ENCODE results near the gene ATAD3C. TPM values are rescaled to one million over a fixed set of nuclear protein-coding genes. Genes with fewer than 3 reads are reported as not detected.
"Not testable (repeated sequence)": the region's sequence is repeated elsewhere in the genome, so short reads cannot be mapped to it uniquely, and the experiment has no call there.

Gene ATAD3C
- polyA plus RNA-seq, 1 donor (not counting 4 experiments of a cell fraction or from before 2014, with no cell fraction given) = 0.39 TPM

DNA sequence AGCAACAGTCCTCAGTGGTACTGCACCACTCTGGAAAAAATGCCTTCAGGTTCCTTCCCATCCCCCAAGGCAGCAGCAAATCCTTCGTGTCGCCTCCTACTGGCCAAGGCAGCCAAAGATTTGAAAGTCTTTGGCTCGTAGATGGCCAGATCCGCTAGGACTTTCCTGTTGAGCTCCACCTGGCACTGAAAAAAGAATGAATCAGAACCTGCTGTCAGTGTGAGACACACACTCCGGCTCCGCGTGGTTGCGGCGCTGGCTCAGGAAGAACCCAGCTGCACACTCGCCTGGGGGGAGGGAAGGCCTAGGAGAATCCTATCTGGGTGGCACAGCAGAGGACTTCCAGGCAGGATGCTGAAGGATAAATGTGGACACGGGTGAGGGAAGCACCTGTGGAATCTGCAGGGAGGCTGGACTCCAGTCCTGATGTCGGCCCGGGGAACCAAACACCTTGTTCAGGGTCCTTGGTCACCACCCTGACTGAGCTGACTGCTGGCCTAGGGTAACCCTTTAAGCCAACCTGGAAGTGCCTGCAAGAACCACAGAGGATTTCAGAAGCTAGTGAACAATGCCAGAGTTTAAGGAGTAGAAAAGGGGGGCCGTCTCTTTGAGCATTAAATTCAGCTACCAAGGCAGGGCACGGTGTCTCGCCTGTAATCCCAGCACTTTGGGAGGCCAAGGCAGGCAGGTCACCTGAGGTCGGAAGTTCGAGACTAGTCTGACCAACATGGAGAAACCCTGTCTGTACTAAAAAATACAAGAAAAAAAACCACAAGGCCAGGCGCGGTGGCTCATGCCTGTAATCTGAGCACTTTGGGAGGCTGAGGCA lies 47.2 kb upstream of the ATAD3C start:
- Histone ChIP-seq H3K4me1 (ENCODE audit: control insufficient read depth, extremely low read depth, insufficient read depth, low read length) (peaks cover 44% of the 10 kb centered on the region), H3K79me2 (ENCODE audit: control insufficient read depth, insufficient read depth, low read length) (peaks cover 75% of the 10 kb centered on the region), H3K9me1 (ENCODE audit: control insufficient read depth, extremely low read depth, insufficient read depth, low read length) (no peaks in the 10 kb centered on the region), H3K27me3 (ENCODE audit: control insufficient read depth, extremely low read depth, insufficient read depth, low read length) (no peaks in the 10 kb centered on the region), H3K4me3 (ENCODE audit: control insufficient read depth in 2 of 3, extremely low read depth in 1 of 3, insufficient read depth in 2 of 3, low read depth in 1 of 3, low read length in 3 of 3) (no peak overlapping the region), H2AFZ (ENCODE audit: control insufficient read depth, low read length) (no peak overlapping the region), H3K4me2 (ENCODE audit: control insufficient read depth, extremely low read depth, insufficient read depth, low read depth, low read length) (no peak overlapping the region), H3K9ac (ENCODE audit: control insufficient read depth, extremely low read depth, insufficient read depth, low read length) (peak overlapping the region; percentile 22), H3K36me3 (ENCODE audit: control insufficient read depth in 2 of 2, extremely low read depth in 1 of 2, insufficient read depth in 2 of 2, low read length in 2 of 2) (peaks cover 34 to 44% of the 10 kb centered on the region in 2 experiments), H4K20me1 (ENCODE audit: control insufficient read depth, extremely low read depth, insufficient read depth, low read length) (peaks cover 7% of the 10 kb centered on the region), H3K9me3 (ENCODE audit: control insufficient read depth, low read depth, low read length) (no peaks in the 10 kb centered on the region), H3K27ac (ENCODE audit: control insufficient read depth, insufficient read depth, low read length) (peak overlapping the region; percentile 21)
- TF ChIP-seq EZH2 (IDR thresholded peaks at IDR 0.05; ENCODE audit: low read length) = no peak
- TF ChIP-seq, protein P1, sequence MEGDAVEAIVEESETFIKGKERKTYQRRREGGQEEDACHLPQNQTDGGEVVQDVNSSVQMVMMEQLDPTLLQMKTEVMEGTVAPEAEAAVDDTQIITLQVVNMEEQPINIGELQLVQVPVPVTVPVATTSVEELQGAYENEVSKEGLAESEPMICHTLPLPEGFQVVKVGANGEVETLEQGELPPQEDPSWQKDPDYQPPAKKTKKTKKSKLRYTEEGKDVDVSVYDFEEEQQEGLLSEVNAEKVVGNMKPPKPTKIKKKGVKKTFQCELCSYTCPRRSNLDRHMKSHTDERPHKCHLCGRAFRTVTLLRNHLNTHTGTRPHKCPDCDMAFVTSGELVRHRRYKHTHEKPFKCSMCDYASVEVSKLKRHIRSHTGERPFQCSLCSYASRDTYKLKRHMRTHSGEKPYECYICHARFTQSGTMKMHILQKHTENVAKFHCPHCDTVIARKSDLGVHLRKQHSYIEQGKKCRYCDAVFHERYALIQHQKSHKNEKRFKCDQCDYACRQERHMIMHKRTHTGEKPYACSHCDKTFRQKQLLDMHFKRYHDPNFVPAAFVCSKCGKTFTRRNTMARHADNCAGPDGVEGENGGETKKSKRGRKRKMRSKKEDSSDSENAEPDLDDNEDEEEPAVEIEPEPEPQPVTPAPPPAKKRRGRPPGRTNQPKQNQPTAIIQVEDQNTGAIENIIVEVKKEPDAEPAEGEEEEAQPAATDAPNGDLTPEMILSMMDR (optimal IDR thresholded peaks at IDR 0.05 in 1 of 3, IDR thresholded peaks at IDR 0.05 in 1 of 3, conservative IDR thresholded peaks at IDR 0.05 in 1 of 3; ENCODE audit: extremely low read depth in 1 of 3, insufficient read depth in 2 of 3, low read length in 3 of 3) = peak; percentile 81 to 98 (median 84)
- dilution Hi-C loops (cut with MboI; ENCODE audit: extremely low pct_ligation_motif_present, low sequenced_read_pairs) = no loop called here
- FAIRE-seq (no peak), DNase-seq (ENCODE audit: low read depth, low spot score) (peak; percentile 88)

DNA sequence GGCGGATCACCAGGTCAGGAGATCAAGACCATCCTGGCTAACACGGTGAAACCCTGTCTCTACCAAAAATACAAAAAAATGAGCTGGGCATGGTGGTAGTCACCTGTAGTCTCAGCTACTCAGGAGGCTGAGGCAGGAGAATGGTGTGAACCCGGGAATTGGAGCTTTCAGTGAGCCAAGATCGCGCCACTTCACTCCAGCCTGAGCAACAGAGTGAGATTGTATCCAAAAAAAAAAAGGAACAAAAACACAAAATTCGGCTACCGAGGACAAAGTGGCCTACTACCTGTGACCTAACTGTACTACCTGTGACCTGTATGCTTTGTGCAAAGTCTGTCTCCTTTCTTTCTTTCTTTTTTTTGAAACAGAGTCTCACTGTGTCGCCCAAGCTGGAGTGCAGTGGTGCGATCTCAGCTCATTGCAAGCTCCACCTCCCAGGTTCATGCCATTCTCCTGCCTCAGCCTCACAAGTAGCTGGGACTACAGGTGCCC lies 46.5 kb upstream of the ATAD3C start:
- FAIRE-seq; H3K9me1 ChIP-seq (ENCODE audit: control insufficient read depth, extremely low read depth, insufficient read depth, low read length); H2AFZ ChIP-seq (ENCODE audit: control insufficient read depth, low read length); H3K9ac ChIP-seq (ENCODE audit: control insufficient read depth, extremely low read depth, insufficient read depth, low read length); dilution Hi-C loops (cut with MboI; ENCODE audit: extremely low pct_ligation_motif_present, low sequenced_read_pairs); H3K4me3 ChIP-seq (ENCODE audit: control insufficient read depth in 2 of 3, extremely low read depth in 1 of 3, insufficient read depth in 2 of 3, low read depth in 1 of 3, low read length in 3 of 3); H3K27ac ChIP-seq (ENCODE audit: control insufficient read depth, insufficient read depth, low read length); DNase-seq (ENCODE audit: low read depth, low spot score); H3K9me3 ChIP-seq (ENCODE audit: control insufficient read depth, low read depth, low read length); H4K20me1 ChIP-seq (ENCODE audit: control insufficient read depth, extremely low read depth, insufficient read depth, low read length); H3K4me2 ChIP-seq (ENCODE audit: control insufficient read depth, extremely low read depth, insufficient read depth, low read depth, low read length); H3K27me3 ChIP-seq (ENCODE audit: control insufficient read depth, extremely low read depth, insufficient read depth, low read length): not testable (repeated sequence)
- peaks cover 40% of the 10 kb centered on the region for H3K4me1 ChIP-seq (ENCODE audit: control insufficient read depth, extremely low read depth, insufficient read depth, low read length)
- peaks cover 75% of the 10 kb centered on the region for H3K79me2 ChIP-seq (ENCODE audit: control insufficient read depth, insufficient read depth, low read length)
- peaks cover 29 to 38% of the 10 kb centered on the region in 2 experiments for H3K36me3 ChIP-seq (ENCODE audit: control insufficient read depth in 2 of 2, extremely low read depth in 1 of 2, insufficient read depth in 2 of 2, low read length in 2 of 2)
